Rectal smooth muscle tissue (tissue), 1 donor: ENCODE results near the gene ANO9.
"Not testable (repeated sequence)": the region's sequence is repeated elsewhere in the genome, so short reads cannot be mapped to it uniquely, and the experiment has no call there.

Experiments used
- H3K27ac ChIP-seq: one replicate; pipeline ENCODE4 v1.7.0; 2013; ENCODE audit warnings: low read depth, low read length, inconsistent platforms
- H3K27me3 ChIP-seq: one replicate; pipeline ENCODE4 v1.7.0; 2013; ENCODE audit warnings: low read length; ENCODE audit not compliant: control insufficient read depth, insufficient read depth
- H3K36me3 ChIP-seq: one replicate; pipeline ENCODE4 v1.7.0; 2013; ENCODE audit warnings: low read length; ENCODE audit not compliant: control insufficient read depth, insufficient read depth
- H3K4me1 ChIP-seq: one replicate; pipeline ENCODE4 v1.7.0; 2013; ENCODE audit warnings: low read length; ENCODE audit not compliant: control insufficient read depth, insufficient read depth
- H3K4me3 ChIP-seq: one replicate; pipeline ENCODE4 v1.7.0; 2013; ENCODE audit warnings: low read length
- H3K9ac ChIP-seq: one replicate; pipeline ENCODE4 v1.7.0; 2013; ENCODE audit warnings: low read length

ANO9 gene

GRCh38 chr11:444396-445144 lies 2.8 kb upstream of the ANO9 start:
- H3K4me3 ChIP-seq: no peak overlapping the region
- no peak overlapping the region for H3K27ac ChIP-seq
- peaks cover 7% of the 10 kb centered on the region for H3K4me1 ChIP-seq
- no peaks in the 10 kb centered on the region for H3K36me3 ChIP-seq
- no peaks in the 10 kb centered on the region for H3K27me3 ChIP-seq
- H3K9ac ChIP-seq: no peak overlapping the region

GRCh38 chr11:443542-444199 lies 1.9 kb upstream of the ANO9 start:
- Histone ChIP-seq H3K36me3 (no peaks in the 10 kb centered on the region), H3K4me1 (peaks cover 4% of the 10 kb centered on the region), H3K27me3 (no peaks in the 10 kb centered on the region), H3K27ac (no peak overlapping the region), H3K4me3 (no peak overlapping the region), H3K9ac (no peak overlapping the region)

GRCh38 chr11:442611-443081 lies 835 bp upstream of the ANO9 start:
- Histone ChIP-seq H3K27me3 (no peaks in the 10 kb centered on the region), H3K4me3 (no peak overlapping the region), H3K4me1 (no peaks in the 10 kb centered on the region), H3K36me3 (no peaks in the 10 kb centered on the region), H3K9ac (no peak overlapping the region), H3K27ac (no peak overlapping the region)

GRCh38 chr11:441043-441417 lies 781 bp downstream of the ANO9 start:
- H3K9ac ChIP-seq: no peak overlapping the region
- H3K4me1 ChIP-seq: no peaks in the 10 kb centered on the region
- no peak overlapping the region for H3K27ac ChIP-seq
- peak overlapping the region; percentile 54 for H3K4me3 ChIP-seq
- no peaks in the 10 kb centered on the region for H3K36me3 ChIP-seq
- no peaks in the 10 kb centered on the region for H3K27me3 ChIP-seq

GRCh38 chr11:440065-441042 lies 1.5 kb downstream of the ANO9 start:
- H3K27me3 ChIP-seq: no peaks in the 10 kb centered on the region
- no peaks in the 10 kb centered on the region for H3K4me1 ChIP-seq
- H3K9ac ChIP-seq: no peak overlapping the region
- H3K36me3 ChIP-seq: no peaks in the 10 kb centered on the region
- peak overlapping the region; percentile 54 for H3K4me3 ChIP-seq
- no peak overlapping the region for H3K27ac ChIP-seq

- H3K4me3 ChIP-seq: no peak overlapping the region
- H3K27ac ChIP-seq: no peak overlapping the region
- H3K9ac ChIP-seq: no peak overlapping the region
- no peaks in the 10 kb centered on the region for H3K27me3 ChIP-seq
- H3K4me1 ChIP-seq: no peaks in the 10 kb centered on the region
- H3K36me3 ChIP-seq: no peaks in the 10 kb centered on the region
These were observed 2.3 kb downstream of the ANO9 start for GRCh38 chr11:439315-440064.

GRCh38 chr11:438101-438844 lies 3.5 kb downstream of the ANO9 start:
- Histone ChIP-seq H3K4me3 (no peak overlapping the region), H3K9ac (no peak overlapping the region), H3K27ac (no peak overlapping the region), H3K4me1 (no peaks in the 10 kb centered on the region), H3K27me3 (no peaks in the 10 kb centered on the region), H3K36me3 (no peaks in the 10 kb centered on the region)

- H3K9ac ChIP-seq: no peak overlapping the region
- no peaks in the 10 kb centered on the region for H3K4me1 ChIP-seq
- peaks cover 1% of the 10 kb centered on the region for H3K27me3 ChIP-seq
- H3K36me3 ChIP-seq: no peaks in the 10 kb centered on the region
- no peak overlapping the region for H3K27ac ChIP-seq
- no peak overlapping the region for H3K4me3 ChIP-seq
These were observed 4.5 kb downstream of the ANO9 start for GRCh38 chr11:437228-437870.

- not testable (repeated sequence) for H3K4me3 ChIP-seq, H3K4me1 ChIP-seq, H3K9ac ChIP-seq, H3K27me3 ChIP-seq, H3K27ac ChIP-seq, H3K36me3 ChIP-seq
These were observed 6.6 kb downstream of the ANO9 start for GRCh38 chr11:434999-435740.

- no peak overlapping the region for H3K4me3 ChIP-seq
- H3K27ac ChIP-seq: no peak overlapping the region
- H3K9ac ChIP-seq: no peak overlapping the region
- no peaks in the 10 kb centered on the region for H3K4me1 ChIP-seq
- no peaks in the 10 kb centered on the region for H3K36me3 ChIP-seq
- H3K27me3 ChIP-seq: peaks cover 3% of the 10 kb centered on the region
These were observed 7.3 kb downstream of the ANO9 start for GRCh38 chr11:434496-434895.
